Tibial nerve (tissue), 4 donors: ENCODE results near the gene SEC61A1.

Source experiments
- CTCF ChIP-seq, 5 experiments: fragments of 200-600 bp in 3 of 5; fragments of 450-650 bp in 2 of 5; sonication (generic) in 3 of 5; IDR thresholded peaks; one replicate each; pipeline ENCODE4 v1.5.1; 2016 to 2019; ENCODE audit warnings: antibody characterized with exemption in 5 of 5, mild to moderate bottlenecking in 3 of 5, moderate library complexity in 2 of 5
- EP300 ChIP-seq, 2 donors: sonication (generic); formaldehyde crosslinking; IDR thresholded peaks; one replicate each; pipeline ENCODE4 v1.6.1; 2017; ENCODE audit warnings: antibody characterized with exemption in 2 of 2, mild to moderate bottlenecking in 1 of 2
- POLR2A ChIP-seq, 2 donors: fragments of 450-650 bp; IDR thresholded peaks; one replicate each; pipeline ENCODE4 v1.6.1; 2017; ENCODE audit warnings: antibody characterized with exemption in 2 of 2, mild to moderate bottlenecking in 2 of 2, moderate library complexity in 2 of 2

GRCh38 chr3:128103136-128103676 lies 51.0 kb downstream of the SEC61A1 start:
- TF ChIP-seq CTCF (IDR thresholded peaks at IDR 0.05) (no peak), POLR2A (IDR thresholded peaks at IDR 0.05) (no peak), EP300 (IDR thresholded peaks at IDR 0.05) (no peak)
